ENCODE results near the gene FAAH.
A peak's percentile ranks its signal among the peaks of the same experiment; 100 is the strongest.
"Not testable (repeated sequence)": the region's sequence is repeated elsewhere in the genome, so short reads cannot be mapped to it uniquely, and the experiment has no call there.

Gene FAAH

DNA sequence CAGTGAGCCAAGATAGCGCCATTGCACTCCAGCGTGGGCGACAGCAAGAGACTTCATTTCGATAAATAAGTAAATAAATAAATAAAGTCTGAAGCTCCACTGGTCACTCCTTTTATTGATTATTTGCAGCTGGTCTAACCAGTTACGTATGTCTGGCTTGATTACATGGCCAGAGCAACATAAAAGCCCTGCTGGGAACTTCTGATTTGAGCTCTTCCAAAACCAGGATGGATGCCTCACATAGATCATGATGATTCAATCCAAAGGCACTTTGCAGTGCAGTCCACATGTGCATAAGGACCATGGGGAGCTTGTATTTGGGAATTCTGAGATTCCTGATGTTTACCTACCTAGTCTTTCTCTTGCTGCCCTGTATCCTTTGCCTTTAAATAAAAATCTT, 29.5 kb upstream of the FAAH start:
- TF ChIP-seq, protein P1, sequence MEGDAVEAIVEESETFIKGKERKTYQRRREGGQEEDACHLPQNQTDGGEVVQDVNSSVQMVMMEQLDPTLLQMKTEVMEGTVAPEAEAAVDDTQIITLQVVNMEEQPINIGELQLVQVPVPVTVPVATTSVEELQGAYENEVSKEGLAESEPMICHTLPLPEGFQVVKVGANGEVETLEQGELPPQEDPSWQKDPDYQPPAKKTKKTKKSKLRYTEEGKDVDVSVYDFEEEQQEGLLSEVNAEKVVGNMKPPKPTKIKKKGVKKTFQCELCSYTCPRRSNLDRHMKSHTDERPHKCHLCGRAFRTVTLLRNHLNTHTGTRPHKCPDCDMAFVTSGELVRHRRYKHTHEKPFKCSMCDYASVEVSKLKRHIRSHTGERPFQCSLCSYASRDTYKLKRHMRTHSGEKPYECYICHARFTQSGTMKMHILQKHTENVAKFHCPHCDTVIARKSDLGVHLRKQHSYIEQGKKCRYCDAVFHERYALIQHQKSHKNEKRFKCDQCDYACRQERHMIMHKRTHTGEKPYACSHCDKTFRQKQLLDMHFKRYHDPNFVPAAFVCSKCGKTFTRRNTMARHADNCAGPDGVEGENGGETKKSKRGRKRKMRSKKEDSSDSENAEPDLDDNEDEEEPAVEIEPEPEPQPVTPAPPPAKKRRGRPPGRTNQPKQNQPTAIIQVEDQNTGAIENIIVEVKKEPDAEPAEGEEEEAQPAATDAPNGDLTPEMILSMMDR (IDR thresholded peaks at IDR 0.05; ENCODE audit: low read depth, low read length): no peak
- DNase-seq (ENCODE audit: low read depth, low spot score): peak; percentile 31
- in situ Hi-C loops (cut with HindIII; ENCODE audit: low sequenced_read_pairs): no loop called here
- no peak overlapping the region for H3K4me3 ChIP-seq (ENCODE audit: low read depth, low read length)

DNA sequence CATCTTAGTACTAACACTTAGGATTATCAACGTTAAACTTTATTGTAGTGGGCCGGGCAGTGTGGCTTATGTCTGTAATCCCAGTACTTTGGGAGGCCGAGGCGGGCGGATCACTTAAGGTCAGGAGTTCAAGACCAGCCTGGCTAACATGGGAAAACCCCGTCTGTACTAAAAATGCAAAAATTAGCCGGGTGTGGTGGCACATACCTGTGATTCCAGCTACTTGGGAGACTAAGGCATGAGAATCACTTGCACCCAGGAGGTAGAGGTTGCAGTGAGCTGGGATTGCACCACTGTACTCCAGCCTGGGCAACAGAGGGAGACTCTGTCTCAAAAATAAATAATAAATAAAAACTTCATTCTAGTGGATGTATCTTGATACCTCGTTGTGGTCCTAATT, 28.3 kb upstream of the FAAH start:
- in situ Hi-C loops (cut with HindIII; ENCODE audit: low sequenced_read_pairs); H3K4me3 ChIP-seq (ENCODE audit: low read depth, low read length); DNase-seq (ENCODE audit: low read depth, low spot score): not testable (repeated sequence)

DNA sequence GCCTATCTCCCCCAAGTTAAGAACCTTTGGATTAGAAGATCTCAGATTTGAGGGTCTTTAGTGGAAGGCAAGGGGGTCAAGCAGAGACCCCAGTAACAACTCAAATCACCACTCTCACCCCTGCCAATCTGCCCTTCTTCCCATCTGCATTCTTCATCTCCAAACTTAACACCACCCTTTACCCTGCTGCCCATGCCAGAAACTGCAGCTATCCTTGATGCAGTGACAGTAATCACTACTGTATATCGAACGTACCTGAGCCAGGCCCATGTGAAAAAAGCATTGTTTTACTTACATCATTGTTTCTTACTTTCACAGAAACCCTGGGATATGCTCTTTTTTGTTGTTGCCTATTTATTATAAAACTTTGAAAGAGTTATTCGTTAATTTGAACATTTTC, 27.0 kb upstream of the FAAH start:
- no peak overlapping the region for H3K4me3 ChIP-seq (ENCODE audit: low read depth, low read length)
- DNase-seq (ENCODE audit: low read depth, low spot score): no peak
- TF ChIP-seq, protein P1 (IDR thresholded peaks at IDR 0.05; ENCODE audit: low read depth, low read length): no peak
- in situ Hi-C loops (cut with HindIII; ENCODE audit: low sequenced_read_pairs): no loop called here

DNA sequence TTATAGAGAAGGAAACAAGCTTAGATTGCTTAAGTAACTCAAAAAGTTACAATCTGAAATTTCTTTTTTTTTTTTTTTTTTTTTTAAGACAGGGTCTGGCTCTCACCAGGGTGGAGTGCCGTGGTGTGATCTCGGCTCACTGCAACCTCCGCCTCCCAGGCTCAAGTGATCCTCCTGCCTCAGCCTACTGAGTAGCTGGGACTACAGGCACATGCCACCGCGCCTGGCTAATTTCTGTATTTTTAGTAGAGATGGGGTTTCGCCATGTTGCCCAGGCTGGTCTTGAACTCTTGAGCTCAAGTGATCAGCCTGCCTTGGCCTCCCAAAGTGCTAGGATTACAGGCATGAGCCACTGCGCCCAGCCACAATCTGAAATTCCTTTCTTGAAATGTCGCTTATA, 26.4 kb upstream of the FAAH start:
- DNase-seq (ENCODE audit: low read depth, low spot score); H3K4me3 ChIP-seq (ENCODE audit: low read depth, low read length); in situ Hi-C loops (cut with HindIII; ENCODE audit: low sequenced_read_pairs): not testable (repeated sequence)

DNA sequence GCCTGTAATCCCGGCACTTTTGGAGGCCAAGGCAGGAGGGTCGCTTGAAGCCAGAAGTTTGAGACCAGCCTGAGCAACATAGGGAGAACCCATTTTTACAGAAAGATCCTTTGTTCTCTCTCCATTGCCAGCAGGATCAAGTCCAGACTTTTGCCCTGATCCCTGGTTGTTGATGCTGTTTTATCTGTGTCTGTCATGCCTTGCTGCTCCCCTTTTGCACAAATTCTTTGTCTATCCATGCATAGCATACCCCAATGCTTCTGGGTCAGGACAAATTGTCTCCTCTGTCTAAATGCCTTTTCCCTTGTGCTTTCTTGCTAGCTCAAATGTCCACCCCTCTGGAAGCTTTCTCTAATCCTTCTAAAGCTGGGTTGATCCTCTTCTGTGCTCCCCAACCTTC, 25.3 kb upstream of the FAAH start:
- TF ChIP-seq, protein P1 (IDR thresholded peaks at IDR 0.05; ENCODE audit: low read depth, low read length): no peak
- in situ Hi-C loops (cut with HindIII; ENCODE audit: low sequenced_read_pairs): no loop called here
- no peak overlapping the region for H3K4me3 ChIP-seq (ENCODE audit: low read depth, low read length)
- DNase-seq (ENCODE audit: low read depth, low spot score): no peak

DNA sequence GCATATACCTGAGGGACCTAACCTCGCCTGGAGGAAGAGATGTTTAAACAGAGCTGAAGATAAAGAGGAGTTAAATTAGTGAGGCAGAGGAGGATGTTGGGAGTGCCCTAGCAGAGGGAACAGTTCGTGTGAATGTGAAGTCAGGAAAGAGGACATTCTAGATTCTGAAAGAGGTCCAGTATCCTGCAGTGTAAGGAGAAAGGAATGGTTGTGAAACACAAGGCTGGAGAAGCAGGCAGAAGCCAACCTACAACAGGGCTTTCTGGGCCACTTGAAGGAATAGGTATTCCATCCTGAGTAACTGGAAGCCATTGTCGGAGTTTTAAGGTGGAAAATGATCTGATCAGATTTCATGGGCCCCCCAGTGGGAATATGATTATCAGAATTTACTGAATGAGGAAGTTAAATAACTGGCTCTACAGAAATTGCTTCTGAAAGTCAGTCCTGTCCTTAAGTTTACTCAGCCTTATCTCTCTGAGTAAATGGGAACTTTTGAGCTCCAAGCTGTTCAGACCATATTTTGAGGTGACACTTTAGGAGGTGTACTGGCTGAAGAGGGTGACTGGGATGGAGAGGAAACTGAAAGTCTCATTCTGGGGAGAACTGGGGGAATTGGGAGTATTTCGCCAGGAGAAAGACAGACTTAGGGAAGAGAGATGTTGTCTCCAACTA, 24.4 kb upstream of the FAAH start:
- H3K4me3 ChIP-seq (ENCODE audit: low read depth, low read length): no peak overlapping the region
- in situ Hi-C loops (cut with HindIII; ENCODE audit: low sequenced_read_pairs): no loop called here
- TF ChIP-seq, protein P1 (IDR thresholded peaks at IDR 0.05; ENCODE audit: low read depth, low read length): no peak
- DNase-seq (ENCODE audit: low read depth, low spot score): no peak

DNA sequence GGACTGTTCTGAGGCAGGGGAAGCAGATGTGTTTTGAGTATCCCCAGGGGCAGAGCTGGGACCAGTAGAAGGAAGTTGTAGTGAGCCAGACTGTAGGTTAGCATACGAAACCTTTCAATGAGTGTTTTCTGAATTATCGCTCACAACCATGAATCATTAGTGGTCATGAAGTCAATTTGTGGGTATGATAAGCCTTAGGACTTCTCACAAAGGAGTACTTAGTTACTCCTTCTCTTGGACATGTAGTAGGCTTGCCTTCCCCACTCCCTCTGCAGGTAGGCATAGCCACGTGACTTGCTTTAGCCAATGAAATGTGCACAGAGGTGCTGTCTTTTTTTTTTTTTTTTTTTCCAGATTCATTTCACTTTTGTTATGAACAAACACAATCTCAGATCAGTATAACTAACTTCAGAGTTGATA, 23.9 kb upstream of the FAAH start:
- in situ Hi-C loops (cut with HindIII; ENCODE audit: low sequenced_read_pairs): no loop called here
- TF ChIP-seq, protein P1 (IDR thresholded peaks at IDR 0.05; ENCODE audit: low read depth, low read length): no peak
- DNase-seq (ENCODE audit: low read depth, low spot score): no peak
- H3K4me3 ChIP-seq (ENCODE audit: low read depth, low read length): no peak overlapping the region

DNA sequence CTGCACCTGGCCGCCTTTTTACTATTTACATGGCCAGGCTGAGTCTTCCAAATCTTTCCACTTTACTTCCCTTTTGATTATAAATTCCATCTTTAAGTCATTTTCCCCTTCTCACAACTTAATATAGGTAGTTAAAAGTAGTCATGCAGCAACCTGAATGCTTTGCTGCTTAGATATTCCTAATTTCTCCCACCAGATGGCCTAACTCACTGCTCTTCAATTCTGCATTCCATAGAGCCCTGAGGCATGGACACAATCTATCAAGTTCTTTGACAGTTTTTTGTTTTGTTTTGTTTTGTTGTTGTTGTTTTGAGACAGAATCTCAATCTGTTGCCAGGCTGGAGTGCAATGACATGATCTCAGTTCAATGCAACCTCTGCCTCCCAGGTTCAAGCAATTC, 21.7 kb upstream of the FAAH start:
- DNase-seq (ENCODE audit: low read depth, low spot score): no peak
- TF ChIP-seq, protein P1 (IDR thresholded peaks at IDR 0.05; ENCODE audit: low read depth, low read length): no peak
- in situ Hi-C loops (cut with HindIII; ENCODE audit: low sequenced_read_pairs): no loop called here
- no peak overlapping the region for H3K4me3 ChIP-seq (ENCODE audit: low read depth, low read length)

Measured in astrocyte of the spinal cord (primary cell).